ENCODE measurements around the gene CACNA1B.

GRCh38 chr9:138085568-138085967 lies 208.0 kb downstream of the CACNA1B start:
- TF ChIP-seq, protein P1, sequence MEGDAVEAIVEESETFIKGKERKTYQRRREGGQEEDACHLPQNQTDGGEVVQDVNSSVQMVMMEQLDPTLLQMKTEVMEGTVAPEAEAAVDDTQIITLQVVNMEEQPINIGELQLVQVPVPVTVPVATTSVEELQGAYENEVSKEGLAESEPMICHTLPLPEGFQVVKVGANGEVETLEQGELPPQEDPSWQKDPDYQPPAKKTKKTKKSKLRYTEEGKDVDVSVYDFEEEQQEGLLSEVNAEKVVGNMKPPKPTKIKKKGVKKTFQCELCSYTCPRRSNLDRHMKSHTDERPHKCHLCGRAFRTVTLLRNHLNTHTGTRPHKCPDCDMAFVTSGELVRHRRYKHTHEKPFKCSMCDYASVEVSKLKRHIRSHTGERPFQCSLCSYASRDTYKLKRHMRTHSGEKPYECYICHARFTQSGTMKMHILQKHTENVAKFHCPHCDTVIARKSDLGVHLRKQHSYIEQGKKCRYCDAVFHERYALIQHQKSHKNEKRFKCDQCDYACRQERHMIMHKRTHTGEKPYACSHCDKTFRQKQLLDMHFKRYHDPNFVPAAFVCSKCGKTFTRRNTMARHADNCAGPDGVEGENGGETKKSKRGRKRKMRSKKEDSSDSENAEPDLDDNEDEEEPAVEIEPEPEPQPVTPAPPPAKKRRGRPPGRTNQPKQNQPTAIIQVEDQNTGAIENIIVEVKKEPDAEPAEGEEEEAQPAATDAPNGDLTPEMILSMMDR (IDR thresholded peaks at IDR 0.05; ENCODE audit: borderline replicate concordance, extremely low read depth, low read length, poor library complexity, severe bottlenecking) = no peak
- TF ChIP-seq EZH2 (IDR thresholded peaks at IDR 0.05; ENCODE audit: borderline replicate concordance, low read depth, low read length, severe bottlenecking) = no peak
